ENCODE data around the gene BCAP29. TPM values are rescaled to one million over a fixed set of nuclear protein-coding genes. Genes with fewer than 3 reads are reported as not detected.

BCAP29 gene
- total and polyA plus RNA-seq, 9 of the 15 experiments (the other 6 are each of a cell fraction or from before 2014, with no cell fraction given), result 63.4 to 137 (median 79.7) TPM

DNA sequence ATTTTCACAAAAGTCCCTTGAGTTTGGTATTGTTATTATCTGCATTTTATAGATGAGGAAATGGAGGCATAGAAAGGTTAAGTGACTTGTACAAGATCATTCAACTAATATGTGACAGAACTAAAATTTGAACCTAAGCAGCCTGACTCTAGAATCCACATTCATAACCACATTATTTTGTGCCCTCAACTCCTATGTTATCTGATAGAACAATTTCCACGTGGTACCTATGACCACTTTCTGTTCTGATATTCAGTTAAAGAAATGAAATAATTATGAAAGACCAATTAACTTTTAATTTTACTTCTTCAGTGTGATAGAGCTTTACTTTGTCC lies 17.5 kb downstream of the BCAP29 start (continued):
- no peak for TF ChIP-seq MYC (IDR thresholded peaks at IDR 0.05; ENCODE audit: low read depth, low read length)
- TF ChIP-seq MYC (CRISPR knock-in tag; IDR thresholded peaks at IDR 0.05; ENCODE audit: borderline replicate concordance, low read depth), result no peak
- TF ChIP-seq, protein P1, sequence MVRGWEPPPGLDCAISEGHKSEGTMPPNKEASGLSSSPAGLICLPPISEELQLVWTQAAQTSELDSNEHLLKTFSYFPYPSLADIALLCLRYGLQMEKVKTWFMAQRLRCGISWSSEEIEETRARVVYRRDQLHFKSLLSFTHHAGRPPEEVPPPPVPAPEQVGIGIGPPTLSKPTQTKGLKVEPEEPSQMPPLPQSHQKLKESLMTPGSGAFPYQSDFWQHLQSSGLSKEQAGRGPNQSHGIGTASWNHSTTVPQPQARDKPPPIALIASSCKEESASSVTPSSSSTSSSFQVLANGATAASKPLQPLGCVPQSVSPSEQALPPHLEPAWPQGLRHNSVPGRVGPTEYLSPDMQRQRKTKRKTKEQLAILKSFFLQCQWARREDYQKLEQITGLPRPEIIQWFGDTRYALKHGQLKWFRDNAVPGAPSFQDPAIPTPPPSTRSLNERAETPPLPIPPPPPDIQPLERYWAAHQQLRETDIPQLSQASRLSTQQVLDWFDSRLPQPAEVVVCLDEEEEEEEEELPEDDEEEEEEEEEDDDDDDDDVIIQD (CRISPR knock-in tag; IDR thresholded peaks at IDR 0.05), result no peak
- TF ChIP-seq, protein P2, sequence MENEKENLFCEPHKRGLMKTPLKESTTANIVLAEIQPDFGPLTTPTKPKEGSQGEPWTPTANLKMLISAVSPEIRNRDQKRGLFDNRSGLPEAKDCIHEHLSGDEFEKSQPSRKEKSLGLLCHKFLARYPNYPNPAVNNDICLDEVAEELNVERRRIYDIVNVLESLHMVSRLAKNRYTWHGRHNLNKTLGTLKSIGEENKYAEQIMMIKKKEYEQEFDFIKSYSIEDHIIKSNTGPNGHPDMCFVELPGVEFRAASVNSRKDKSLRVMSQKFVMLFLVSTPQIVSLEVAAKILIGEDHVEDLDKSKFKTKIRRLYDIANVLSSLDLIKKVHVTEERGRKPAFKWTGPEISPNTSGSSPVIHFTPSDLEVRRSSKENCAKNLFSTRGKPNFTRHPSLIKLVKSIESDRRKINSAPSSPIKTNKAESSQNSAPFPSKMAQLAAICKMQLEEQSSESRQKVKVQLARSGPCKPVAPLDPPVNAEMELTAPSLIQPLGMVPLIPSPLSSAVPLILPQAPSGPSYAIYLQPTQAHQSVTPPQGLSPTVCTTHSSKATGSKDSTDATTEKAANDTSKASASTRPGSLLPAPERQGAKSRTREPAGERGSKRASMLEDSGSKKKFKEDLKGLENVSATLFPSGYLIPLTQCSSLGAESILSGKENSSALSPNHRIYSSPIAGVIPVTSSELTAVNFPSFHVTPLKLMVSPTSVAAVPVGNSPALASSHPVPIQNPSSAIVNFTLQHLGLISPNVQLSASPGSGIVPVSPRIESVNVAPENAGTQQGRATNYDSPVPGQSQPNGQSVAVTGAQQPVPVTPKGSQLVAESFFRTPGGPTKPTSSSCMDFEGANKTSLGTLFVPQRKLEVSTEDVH (IDR thresholded peaks at IDR 0.05; ENCODE audit: low read depth, partially characterized antibody), result no peak
- no peak for TF ChIP-seq ZNF766 (CRISPR knock-in tag; conservative IDR thresholded peaks at IDR 0.05)

DNA sequence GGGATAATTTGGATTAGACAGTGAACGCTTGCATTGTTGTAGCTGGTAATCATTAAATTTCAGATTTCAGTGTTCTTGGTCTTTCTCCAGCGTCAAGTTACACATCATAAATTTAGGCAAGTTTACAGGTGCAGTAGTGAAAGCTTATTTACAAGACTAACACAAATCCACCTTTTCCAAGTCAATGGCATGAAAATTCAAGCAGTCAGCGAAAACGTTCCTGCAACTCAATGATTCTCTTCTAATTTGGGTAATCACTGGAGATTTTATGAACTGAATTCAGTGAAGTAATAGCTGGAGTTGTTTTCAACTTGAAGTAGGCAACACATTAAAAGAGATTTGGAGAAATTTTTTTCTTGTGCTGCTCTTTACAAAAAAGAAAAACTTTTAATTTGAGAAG lies 17.9 kb downstream of the BCAP29 start:
- peaks cover 2% of the 10 kb centered on the region for H3K9me1 ChIP-seq (ENCODE audit: control insufficient read depth, insufficient read depth, low read length)
- H3K36me3 ChIP-seq (ENCODE audit: control insufficient read depth, insufficient read depth, low read length), result peaks cover 77% of the 10 kb centered on the region
- WGBS (ENCODE audit: insufficient coverage, low coverage, missing lambda C conversion rate), result 85% methylated on average over 4 of the region's 4 CpGs
- no peaks in the 10 kb centered on the region for H4K20me1 ChIP-seq (replicated peaks; ENCODE audit: control insufficient read depth, insufficient read depth, low read length)
- no peaks in the 10 kb centered on the region for H3K4me1 ChIP-seq (replicated peaks in 1 of 2; ENCODE audit: control insufficient read depth in 2 of 2, insufficient read depth in 2 of 2, low read length in 2 of 2)
- no peak overlapping the region for H3K9ac ChIP-seq (ENCODE audit: insufficient read depth in 1 of 2, low read depth in 2 of 2, low read length in 2 of 2)
- no peaks in the 10 kb centered on the region for H3K79me2 ChIP-seq (ENCODE audit: control insufficient read depth, insufficient read depth, low read length)
- no peaks in the 10 kb centered on the region for H3K9me3 ChIP-seq (replicated peaks; ENCODE audit: control insufficient read depth, insufficient read depth, low read depth, low read length)
- BruUV-seq (replicated peaks), result no TSS peak
- ATAC-seq (no peak), DNase-seq (ENCODE audit: extremely low read depth in 1 of 4, low spot score in 3 of 4) (no peak), FAIRE-seq (no peak)
- no peaks in the 10 kb centered on the region for H3K27me3 ChIP-seq (ENCODE audit: control insufficient read depth in 2 of 2, insufficient read depth in 2 of 2, low read length in 2 of 2)
- ChIA-PET CTCF (ENCODE audit: low intra/inter-chr PET ratio) (no interaction called here), POLR2A (interaction anchor here (1.6 to 2.0 kb wide), 2 partner anchors 8 to 14 kb away, joined by 5 to 6 read pairs; no protein-coding TSS in a partner anchor)
- peak; percentile 65 for TF ChIP-seq ZNF316 (IDR thresholded peaks at IDR 0.05)
- TF ChIP-seq, protein P3, sequence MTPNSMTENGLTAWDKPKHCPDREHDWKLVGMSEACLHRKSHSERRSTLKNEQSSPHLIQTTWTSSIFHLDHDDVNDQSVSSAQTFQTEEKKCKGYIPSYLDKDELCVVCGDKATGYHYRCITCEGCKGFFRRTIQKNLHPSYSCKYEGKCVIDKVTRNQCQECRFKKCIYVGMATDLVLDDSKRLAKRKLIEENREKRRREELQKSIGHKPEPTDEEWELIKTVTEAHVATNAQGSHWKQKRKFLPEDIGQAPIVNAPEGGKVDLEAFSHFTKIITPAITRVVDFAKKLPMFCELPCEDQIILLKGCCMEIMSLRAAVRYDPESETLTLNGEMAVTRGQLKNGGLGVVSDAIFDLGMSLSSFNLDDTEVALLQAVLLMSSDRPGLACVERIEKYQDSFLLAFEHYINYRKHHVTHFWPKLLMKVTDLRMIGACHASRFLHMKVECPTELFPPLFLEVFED (CRISPR knock-in tag; conservative IDR thresholded peaks at IDR 0.05), result no peak
- TF ChIP-seq CTBP1 (IDR thresholded peaks at IDR 0.05; ENCODE audit: borderline replicate concordance), result no peak
- in situ Hi-C loops (cut with MboI), result no loop called here
- H3K27ac ChIP-seq (ENCODE audit: extremely low read depth, low read depth, low read length), result no peak overlapping the region
- no peak overlapping the region for H3K4me3 ChIP-seq
- H3K4me2 ChIP-seq (ENCODE audit: insufficient read depth, low read length), result no peak overlapping the region
- intact Hi-C loops (cut with micrococcal nuclease), result no loop called here
- H2AFZ ChIP-seq (ENCODE audit: low read depth, low read length), result no peak overlapping the region
